KMS-11 (cell line): ENCODE results near the gene MUC5AC.

ENCODE experiments used
- H2AFZ ChIP-seq: fragments of 200-600 bp; sonication (generic); 2 replicates; pipeline ENCODE4 v1.6.1; 2016; ENCODE audit warnings: antibody characterized with exemption, mixed run types, low read depth
- H3K27ac ChIP-seq: fragments of 200-600 bp; sonication (generic); 2 replicates; pipeline ENCODE4 v1.6.1; 2016; ENCODE audit warnings: mild to moderate bottlenecking, mixed run types
- H3K27me3 ChIP-seq: fragments of 200-600 bp; sonication (generic); 2 replicates; pipeline ENCODE4 v1.6.1; 2017; ENCODE audit warnings: mild to moderate bottlenecking, low read depth, mixed run types, moderate library complexity; ENCODE audit not compliant: insufficient read depth
- H3K36me3 ChIP-seq: fragments of 200-600 bp; sonication (generic); 2 replicates; pipeline ENCODE4 v1.6.1; 2017; ENCODE audit warnings: mild to moderate bottlenecking, mixed run types; ENCODE audit not compliant: insufficient read depth
- H3K4me1 ChIP-seq: fragments of 200-600 bp; sonication (generic); 2 replicates; pipeline ENCODE4 v1.6.1; 2016; ENCODE audit warnings: mild to moderate bottlenecking, low read depth, mixed run types; ENCODE audit not compliant: poor library complexity, severe bottlenecking
- H3K4me2 ChIP-seq: fragments of 200-600 bp; sonication (generic); 2 replicates; pipeline ENCODE4 v1.7.0; 2016; ENCODE audit warnings: mild to moderate bottlenecking, mixed run types
- H3K4me3 ChIP-seq: fragments of 200-600 bp; sonication (generic); IDR thresholded peaks from 2 replicates; pipeline ENCODE4 v1.6.1; 2017; ENCODE audit warnings: low read depth, low read length, mixed read lengths; ENCODE audit not compliant: insufficient read depth
- H3K79me2 ChIP-seq: fragments of 200-600 bp; sonication (generic); 2 replicates; pipeline ENCODE4 v1.6.1; 2016; ENCODE audit warnings: low read depth, mixed run types; ENCODE audit not compliant: insufficient read depth
- H3K9ac ChIP-seq: fragments of 200-600 bp; sonication (generic); 2 replicates; pipeline ENCODE4 v1.6.1; 2016; ENCODE audit warnings: mild to moderate bottlenecking, mixed run types
- H4K20me1 ChIP-seq: fragments of 200-600 bp; sonication (generic); 2 replicates; pipeline ENCODE4 v1.6.1; 2016; ENCODE audit warnings: mild to moderate bottlenecking, mixed run types; ENCODE audit not compliant: insufficient read depth
- CTCF ChIP-seq: fragments of 200-600 bp; sonication (generic); conservative IDR thresholded peaks from 2 replicates; pipeline ENCODE4 v1.6.1; 2017; ENCODE audit warnings: low read depth, mild to moderate bottlenecking, antibody characterized with exemption, low read length, moderate library complexity, mixed read lengths

MUC5AC gene

GRCh38 chr11:1129611-1130160, 28.1 kb upstream of the MUC5AC start:
- H3K4me1 ChIP-seq = no peaks in the 10 kb centered on the region

GRCh38 chr11:1130276-1131032, 27.3 kb upstream of the MUC5AC start:
- H4K20me1 ChIP-seq = no peaks in the 10 kb centered on the region
- H3K9ac ChIP-seq = no peak overlapping the region

More at GRCh38 chr11:1129611-1130160, 28.1 kb upstream of the MUC5AC start:
- Histone ChIP-seq H2AFZ (no peak overlapping the region), H3K4me3 (no peak overlapping the region), H3K79me2 (no peaks in the 10 kb centered on the region), H3K27me3 (peaks cover 72% of the 10 kb centered on the region), H3K9ac (no peak overlapping the region), H3K36me3 (no peaks in the 10 kb centered on the region), H3K27ac (no peak overlapping the region), H3K4me2 (no peak overlapping the region), H4K20me1 (no peaks in the 10 kb centered on the region)
- no peak for TF ChIP-seq CTCF

GRCh38 chr11:1131033-1131911, 26.5 kb upstream of the MUC5AC start:
- Histone ChIP-seq H3K27me3 (peaks cover 81% of the 10 kb centered on the region), H4K20me1 (no peaks in the 10 kb centered on the region), H3K4me3 (no peak overlapping the region), H3K4me1 (no peaks in the 10 kb centered on the region), H3K79me2 (no peaks in the 10 kb centered on the region), H3K4me2 (no peak overlapping the region), H3K27ac (no peak overlapping the region), H3K36me3 (no peaks in the 10 kb centered on the region), H2AFZ (no peak overlapping the region), H3K9ac (no peak overlapping the region)
- TF ChIP-seq CTCF = no peak

More at GRCh38 chr11:1130276-1131032, 27.3 kb upstream of the MUC5AC start:
- H2AFZ ChIP-seq = no peak overlapping the region
- TF ChIP-seq CTCF = no peak
- no peaks in the 10 kb centered on the region for H3K79me2 ChIP-seq
- no peak overlapping the region for H3K4me3 ChIP-seq
- H3K27ac ChIP-seq = no peak overlapping the region
- H3K36me3 ChIP-seq = no peaks in the 10 kb centered on the region
- H3K4me1 ChIP-seq = no peaks in the 10 kb centered on the region
- peaks cover 77% of the 10 kb centered on the region for H3K27me3 ChIP-seq
- no peak overlapping the region for H3K4me2 ChIP-seq

- Histone ChIP-seq H3K9ac (no peak overlapping the region), H2AFZ (no peak overlapping the region), H3K36me3 (no peaks in the 10 kb centered on the region), H3K27ac (no peak overlapping the region), H4K20me1 (no peaks in the 10 kb centered on the region), H3K27me3 (peaks cover 87% of the 10 kb centered on the region), H3K4me2 (no peak overlapping the region), H3K4me3 (no peak overlapping the region), H3K4me1 (no peaks in the 10 kb centered on the region), H3K79me2 (no peaks in the 10 kb centered on the region)
- TF ChIP-seq CTCF = no peak
Measured at GRCh38 chr11:1134848-1135445, 22.8 kb upstream of the MUC5AC start.
